ENCODE data around the gene PCDHGA1.
A peak's percentile ranks its signal among the peaks of the same experiment; 100 is the strongest.
"Not testable (repeated sequence)": the region's sequence is repeated elsewhere in the genome, so short reads cannot be mapped to it uniquely, and the experiment has no call there.

Gene PCDHGA1

DNA sequence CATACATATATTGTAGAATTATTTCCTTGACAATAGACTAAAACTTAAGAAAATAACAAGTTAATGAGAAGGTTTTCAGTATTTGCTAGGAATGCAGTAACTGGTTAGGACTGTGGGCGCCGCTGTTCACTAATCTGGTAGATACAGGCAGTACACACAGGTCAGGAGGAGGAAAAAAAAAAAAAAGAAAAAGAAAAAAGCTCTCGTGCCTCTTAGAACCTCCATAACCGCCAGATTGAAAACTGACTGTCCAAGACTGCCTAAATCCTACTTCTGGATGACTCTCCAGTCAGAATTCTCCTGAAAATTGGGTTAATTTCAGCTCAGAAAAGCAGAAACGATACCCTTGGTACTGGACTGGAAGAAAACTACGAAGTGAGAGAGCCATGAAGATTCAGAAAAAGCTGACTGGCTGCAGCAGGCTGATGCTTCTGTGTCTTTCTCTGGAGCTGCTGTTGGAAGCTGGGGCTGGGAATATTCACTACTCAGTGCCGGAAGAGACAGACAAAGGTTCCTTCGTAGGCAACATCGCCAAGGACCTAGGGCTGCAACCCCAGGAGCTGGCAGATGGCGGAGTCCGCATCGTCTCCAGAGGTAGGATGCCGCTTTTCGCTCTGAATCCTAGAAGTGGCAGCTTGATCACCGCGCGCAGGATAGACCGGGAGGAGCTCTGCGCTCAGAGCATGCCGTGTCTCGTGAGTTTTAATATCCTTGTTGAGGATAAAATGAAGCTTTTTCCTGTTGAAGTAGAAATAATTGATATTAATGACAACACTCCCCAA, at the start of gene PCDHGA1:
Gene PCDHGA1, plus strand, starts transcription at position 216 of the 782 bp plus-strand sequence.
- peak; percentile 32 for DNase-seq (ENCODE audit: low spot score)

GRCh38 chr5:141298376-141298775, 31.9 kb upstream of the PCDHGA1 start:
- DNase-seq (ENCODE audit: low spot score) = no peak

- no peak for DNase-seq (ENCODE audit: low spot score)
Observed at GRCh38 chr5:141303756-141304155, 26.6 kb upstream of the PCDHGA1 start, which contains the start of gene SLC25A2. Gene SLC25A2, minus strand, starts transcription at chr5:141304049. Its CDS starts 184 bp downstream, at chr5:141303865.

DNA sequence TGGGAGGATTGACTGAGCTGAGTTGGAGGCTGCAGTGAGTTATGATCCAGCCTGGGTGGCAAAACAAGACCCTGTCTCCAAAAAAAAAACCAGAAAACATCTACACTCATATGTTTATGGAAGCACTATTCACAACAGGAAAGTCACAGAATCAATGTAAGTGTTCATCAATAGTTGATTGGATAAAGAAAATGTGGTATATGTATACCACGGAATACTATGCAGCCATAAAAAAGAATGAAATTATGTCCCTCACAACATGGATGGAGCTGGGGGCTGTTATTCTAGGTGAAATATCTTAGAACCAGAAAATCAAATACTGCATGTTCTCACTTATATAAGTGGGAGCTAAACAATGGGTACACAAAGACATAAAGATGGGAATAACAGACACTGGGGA, 23.7 kb upstream of the PCDHGA1 start:
- no peak for DNase-seq (ENCODE audit: low spot score)

DNA sequence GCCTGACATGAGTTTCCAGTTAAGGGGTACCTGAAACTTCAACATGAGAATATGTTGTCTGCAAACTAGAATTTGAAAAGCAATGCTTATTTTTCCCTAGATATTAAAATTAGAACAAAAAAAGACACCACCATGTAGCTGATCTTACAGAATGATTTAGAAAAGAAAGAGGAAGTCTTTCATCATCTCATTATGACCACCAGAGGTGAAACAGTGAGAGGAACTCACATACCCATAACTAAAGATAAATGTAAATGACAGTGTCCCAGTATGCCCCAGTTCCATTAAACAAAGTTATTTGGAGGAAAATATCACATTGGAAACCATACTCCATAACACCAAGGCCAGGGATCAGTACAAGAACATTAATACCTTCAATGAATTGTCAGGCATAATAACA, 16.6 kb upstream of the PCDHGA1 start:
- DNase-seq (ENCODE audit: low spot score) = no peak

- DNase-seq (ENCODE audit: low spot score) = not testable (repeated sequence)
Observed at GRCh38 chr5:141316963-141317362, 13.4 kb upstream of the PCDHGA1 start.

- DNase-seq (ENCODE audit: low spot score) = no peak
Observed at GRCh38 chr5:141319202-141319601, 11.1 kb upstream of the PCDHGA1 start.

DNA sequence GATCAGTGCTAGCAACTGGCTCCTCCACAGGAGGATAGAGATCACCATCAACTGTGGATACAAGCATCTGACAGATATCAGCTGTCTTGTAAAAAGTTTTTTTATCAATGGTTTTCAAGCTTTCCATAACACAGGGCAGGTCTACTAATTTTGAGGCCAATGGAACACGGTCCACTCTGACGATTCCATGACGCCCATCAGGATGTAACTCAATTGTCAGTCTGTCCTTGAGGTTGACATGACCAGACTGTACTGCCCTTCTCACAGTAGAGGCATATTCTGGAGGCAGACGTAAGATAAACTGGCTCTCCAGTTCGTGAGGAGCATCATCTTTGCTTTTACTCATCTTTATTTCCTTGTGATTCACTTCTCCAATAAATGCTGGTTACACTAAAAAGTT, 10.6 kb upstream of the PCDHGA1 start:
- no peak for DNase-seq (ENCODE audit: low spot score)

- peak; percentile 96 for DNase-seq (ENCODE audit: low spot score)
Observed at GRCh38 chr5:141320225-141321169, 9.8 kb upstream of the PCDHGA1 start, which contains the start of gene TAF7. Gene TAF7, minus strand, starts transcription at chr5:141320784. Its CDS starts 740 bp downstream, at chr5:141320044.

DNA sequence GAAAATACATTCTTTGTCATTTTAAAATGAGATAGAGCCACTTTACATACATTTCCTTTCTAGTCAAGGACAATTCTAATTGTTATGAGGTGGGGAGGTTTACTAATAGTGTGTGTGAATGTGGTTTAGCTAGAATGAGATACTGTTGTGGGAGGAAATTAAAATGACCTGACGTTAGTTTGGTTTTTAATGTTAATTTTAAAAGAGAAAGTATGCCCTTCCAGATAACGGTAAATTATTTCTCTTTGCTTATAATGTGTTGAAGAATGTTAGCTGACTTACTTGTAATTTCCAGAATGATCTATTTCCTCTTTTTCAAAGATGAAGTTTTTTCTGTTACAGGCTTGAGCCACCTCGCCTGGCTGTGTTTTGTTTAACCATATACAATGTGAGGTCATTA, 8.1 kb upstream of the PCDHGA1 start:
- no peak for DNase-seq (ENCODE audit: low spot score)

DNA sequence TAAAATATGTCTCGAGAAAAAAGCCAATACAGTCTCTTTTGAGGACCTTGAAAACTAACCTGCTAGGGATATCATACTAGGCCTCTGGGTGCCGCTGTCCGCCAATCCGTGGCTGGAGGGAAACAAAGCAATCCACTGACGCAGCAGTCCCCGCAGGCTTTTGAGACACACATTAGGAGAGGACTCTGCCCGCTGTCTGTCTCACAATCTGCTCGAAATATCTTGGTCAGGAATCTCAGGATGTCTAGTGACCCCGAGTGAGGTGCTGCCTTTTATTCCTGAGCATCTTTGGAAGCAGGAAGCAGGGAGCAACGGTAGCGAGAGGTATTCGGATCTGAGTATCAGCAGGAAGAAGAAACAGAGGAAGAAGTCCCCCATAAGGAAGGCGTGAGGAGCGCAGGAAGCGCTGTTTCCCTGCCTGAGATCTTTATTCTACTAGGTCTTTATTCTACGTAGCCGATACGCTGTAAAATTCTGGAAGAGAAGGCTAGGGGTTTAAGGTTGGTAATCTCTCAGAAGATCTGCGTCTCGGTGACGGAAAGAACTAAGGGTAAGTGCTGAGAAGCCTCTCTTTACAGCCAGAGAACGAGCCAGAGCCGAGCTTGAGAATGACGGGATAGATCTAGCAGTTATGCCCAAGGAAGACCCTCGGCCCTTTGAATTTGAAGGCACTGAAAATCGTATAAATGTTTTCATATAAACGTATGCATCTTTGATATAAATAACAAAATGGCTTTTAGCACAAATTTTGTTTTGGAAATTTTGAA, 4.0 kb upstream of the PCDHGA1 start:
- no peak for DNase-seq (ENCODE audit: low spot score)

GRCh38 chr5:141328231-141328630, 2.1 kb upstream of the PCDHGA1 start:
- DNase-seq (ENCODE audit: low spot score) = no peak

DNA sequence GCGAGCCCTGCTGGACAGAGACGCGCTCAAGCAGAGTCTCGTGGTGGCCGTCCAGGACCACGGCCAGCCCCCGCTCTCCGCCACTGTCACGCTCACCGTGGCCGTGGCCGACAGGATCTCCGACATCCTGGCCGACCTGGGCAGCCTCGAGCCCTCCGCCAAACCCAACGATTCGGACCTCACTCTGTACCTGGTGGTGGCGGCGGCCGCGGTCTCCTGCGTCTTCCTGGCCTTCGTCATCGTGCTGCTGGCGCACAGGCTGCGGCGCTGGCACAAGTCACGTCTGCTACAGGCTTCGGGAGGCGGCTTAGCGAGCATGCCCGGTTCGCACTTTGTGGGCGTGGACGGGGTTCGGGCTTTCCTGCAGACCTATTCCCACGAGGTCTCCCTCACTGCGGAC, 2.3 kb downstream of the PCDHGA1 start:
- DNase-seq (ENCODE audit: low spot score) = not testable (repeated sequence)

DNA sequence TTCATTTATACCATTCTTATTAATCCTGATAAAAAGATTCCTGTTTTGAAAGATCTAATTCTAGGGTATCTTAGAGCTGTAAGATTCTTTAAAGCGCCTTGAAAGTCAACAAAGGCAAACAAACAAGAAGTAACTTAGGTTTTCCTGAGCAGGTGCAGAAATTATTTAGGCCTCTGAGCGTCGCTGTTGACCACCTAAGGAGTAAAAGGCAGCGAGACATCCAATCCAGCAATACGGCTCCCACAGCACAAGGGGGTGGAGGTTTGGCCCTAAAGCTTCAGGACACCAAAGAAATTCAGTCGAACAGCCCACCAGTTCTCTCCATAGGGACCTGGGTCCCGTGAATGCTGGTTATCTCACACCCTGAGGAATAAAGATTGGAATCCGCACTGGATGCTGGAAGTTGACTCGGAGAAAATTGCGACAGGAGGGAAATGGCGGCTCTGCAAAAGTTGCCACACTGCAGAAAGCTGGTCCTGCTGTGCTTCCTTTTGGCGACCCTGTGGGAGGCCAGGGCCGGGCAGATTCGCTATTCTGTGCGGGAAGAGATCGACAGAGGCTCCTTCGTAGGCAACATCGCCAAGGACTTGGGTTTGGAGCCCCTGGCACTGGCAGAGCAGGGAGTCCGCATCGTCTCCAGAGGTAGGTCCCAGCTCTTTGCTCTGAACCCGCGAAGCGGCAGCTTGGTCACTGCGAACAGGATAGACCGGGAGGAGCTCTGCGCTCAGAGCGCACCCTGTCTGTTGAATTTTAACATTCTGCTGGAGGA, 8.4 kb downstream of the PCDHGA1 start, which contains the start of gene PCDHGA2:
Gene PCDHGA2, plus strand, starts transcription at position 223 of the 769 bp plus-strand sequence.
- no peak for DNase-seq (ENCODE audit: low spot score)

DNA sequence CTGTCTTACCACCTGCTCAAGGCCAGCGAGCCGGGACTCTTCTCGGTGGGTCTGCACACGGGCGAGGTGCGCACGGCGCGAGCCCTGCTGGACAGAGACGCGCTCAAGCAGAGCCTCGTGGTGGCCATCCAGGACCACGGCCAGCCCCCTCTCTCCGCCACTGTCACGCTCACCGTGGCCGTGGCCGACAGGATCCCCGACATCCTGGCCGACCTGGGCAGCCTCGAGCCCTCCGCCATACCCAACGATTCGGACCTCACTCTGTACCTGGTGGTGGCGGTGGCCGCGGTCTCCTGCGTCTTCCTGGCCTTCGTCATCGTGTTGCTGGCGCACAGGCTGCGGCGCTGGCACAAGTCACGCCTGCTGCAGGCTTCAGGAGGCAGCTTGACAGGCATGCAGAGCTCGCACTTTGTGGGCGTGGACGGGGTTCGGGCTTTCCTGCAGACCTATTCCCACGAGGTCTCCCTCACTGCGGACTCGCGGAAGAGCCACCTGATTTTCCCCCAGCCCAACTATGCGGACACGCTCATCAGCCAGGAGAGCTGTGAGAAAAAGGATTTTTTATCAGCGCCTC, 10.6 kb downstream of the PCDHGA1 start:
- DNase-seq (ENCODE audit: low spot score) = not testable (repeated sequence)

- no peak for DNase-seq (ENCODE audit: low spot score)
Observed at GRCh38 chr5:141342773-141343172, 12.5 kb downstream of the PCDHGA1 start.

GRCh38 chr5:141343242-141343952, 13.1 kb downstream of the PCDHGA1 start, which contains the start of gene PCDHGA3:
Gene PCDHGA3, plus strand, starts transcription at chr5:141343829. Its CDS starts 205 bp downstream, at chr5:141344034.
- DNase-seq (ENCODE audit: low spot score) = no peak

- no peak for DNase-seq (ENCODE audit: low spot score)
Observed at GRCh38 chr5:141343953-141344463, 13.7 kb downstream of the PCDHGA1 start.

DNA sequence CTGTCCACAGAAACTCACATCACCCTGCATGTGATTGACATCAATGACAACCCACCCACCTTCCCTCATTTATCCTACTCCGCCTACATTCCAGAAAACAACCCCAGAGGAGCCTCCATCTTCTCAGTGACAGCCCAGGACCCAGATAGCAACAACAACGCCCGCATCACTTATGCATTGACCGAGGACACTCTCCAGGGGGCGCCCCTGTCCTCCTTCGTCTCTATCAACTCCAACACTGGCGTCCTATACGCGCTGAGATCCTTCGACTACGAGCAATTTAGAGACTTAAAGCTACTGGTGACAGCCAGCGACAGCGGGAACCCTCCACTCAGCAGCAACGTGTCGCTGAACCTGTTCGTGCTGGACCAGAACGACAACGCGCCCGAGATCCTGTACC, 15.0 kb downstream of the PCDHGA1 start:
- no peak for DNase-seq (ENCODE audit: low spot score)

GRCh38 chr5:141346017-141346416, 15.7 kb downstream of the PCDHGA1 start:
- DNase-seq (ENCODE audit: low spot score) = not testable (repeated sequence)
